ENCODE data around the gene FAM13B.
A peak's percentile ranks its signal among the peaks of the same experiment; 100 is the strongest.

The FAM13B gene

GRCh38 chr5:138024117-138024516, 8.8 kb downstream of the FAM13B start:
- Histone ChIP-seq H3K79me2 (ENCODE audit: insufficient read depth, low read length) (peaks cover 91% of the 10 kb centered on the region), H2AFZ (ENCODE audit: low read depth, low read length) (no peak overlapping the region), H3K9me3 (ENCODE audit: insufficient read depth, low read length, severe bottlenecking) (no peaks in the 10 kb centered on the region), H4K20me1 (ENCODE audit: insufficient read depth, low read length) (peaks cover 81% of the 10 kb centered on the region), H3K4me1 (ENCODE audit: insufficient read depth, low read length) (peaks cover 11% of the 10 kb centered on the region; the same call in 1 of the 2 replicates), H3K4me2 (ENCODE audit: insufficient read depth, low read length) (no peak overlapping the region), H3K9ac (ENCODE audit: low read depth, low read length) (no peak overlapping the region; the same call in 1 of the 2 replicates), H3K36me3 (ENCODE audit: insufficient read depth, low read length) (peaks cover 24% of the 10 kb centered on the region), H3K27me3 (ENCODE audit: insufficient read depth, low read length, poor library complexity) (no peaks in the 10 kb centered on the region), H3K27ac (ENCODE audit: low read length) (peak overlapping the region; percentile 25; the same call in 1 of the 2 replicates), H3K4me3 (ENCODE audit: low read depth in 1 of 2, low read length in 2 of 2) (no peak overlapping the region)
- ATAC-seq (ENCODE audit: insufficient read depth, low read depth) = no peak
- DNase-seq = no peak
- TF ChIP-seq EZH2 (IDR thresholded peaks at IDR 0.05; ENCODE audit: borderline replicate concordance, low read depth, low read length, severe bottlenecking) (no peak), CTCF (IDR thresholded peaks at IDR 0.05; ENCODE audit: borderline replicate concordance, extremely low read depth, low read length, poor library complexity, severe bottlenecking) (no peak)

GRCh38 chr5:138022912-138023311, 10.0 kb downstream of the FAM13B start:
- no peak for ATAC-seq (ENCODE audit: insufficient read depth, low read depth)
- Histone ChIP-seq H4K20me1 (ENCODE audit: insufficient read depth, low read length) (peaks cover 69% of the 10 kb centered on the region), H3K9me3 (ENCODE audit: insufficient read depth, low read length, severe bottlenecking) (no peaks in the 10 kb centered on the region), H3K9ac (ENCODE audit: low read depth, low read length) (no peak overlapping the region), H3K27ac (ENCODE audit: low read length) (no peak overlapping the region), H3K27me3 (ENCODE audit: insufficient read depth, low read length, poor library complexity) (no peaks in the 10 kb centered on the region), H3K4me3 (ENCODE audit: low read depth in 1 of 2, low read length in 2 of 2) (no peak overlapping the region), H3K79me2 (ENCODE audit: insufficient read depth, low read length) (peaks cover 86% of the 10 kb centered on the region), H3K36me3 (ENCODE audit: insufficient read depth, low read length) (peaks cover 36% of the 10 kb centered on the region), H2AFZ (ENCODE audit: low read depth, low read length) (no peak overlapping the region), H3K4me1 (ENCODE audit: insufficient read depth, low read length) (peaks cover 3% of the 10 kb centered on the region; the same call in 1 of the 2 replicates), H3K4me2 (ENCODE audit: insufficient read depth, low read length) (no peak overlapping the region)
- DNase-seq = no peak
- no peak for TF ChIP-seq CTCF (IDR thresholded peaks at IDR 0.05; ENCODE audit: borderline replicate concordance, extremely low read depth, low read length, poor library complexity, severe bottlenecking)
- no peak for TF ChIP-seq EZH2 (IDR thresholded peaks at IDR 0.05; ENCODE audit: borderline replicate concordance, low read depth, low read length, severe bottlenecking)

- Histone ChIP-seq H3K4me3 (ENCODE audit: low read depth in 1 of 2, low read length in 2 of 2) (no peak overlapping the region), H4K20me1 (ENCODE audit: insufficient read depth, low read length) (peaks cover 58% of the 10 kb centered on the region), H3K9me3 (ENCODE audit: insufficient read depth, low read length, severe bottlenecking) (no peaks in the 10 kb centered on the region), H2AFZ (ENCODE audit: low read depth, low read length) (no peak overlapping the region), H3K4me2 (ENCODE audit: insufficient read depth, low read length) (no peak overlapping the region), H3K27ac (ENCODE audit: low read length) (no peak overlapping the region), H3K27me3 (ENCODE audit: insufficient read depth, low read length, poor library complexity) (no peaks in the 10 kb centered on the region), H3K79me2 (ENCODE audit: insufficient read depth, low read length) (peaks cover 85% of the 10 kb centered on the region), H3K36me3 (ENCODE audit: insufficient read depth, low read length) (peaks cover 43% of the 10 kb centered on the region), H3K9ac (ENCODE audit: low read depth, low read length) (no peak overlapping the region), H3K4me1 (ENCODE audit: insufficient read depth, low read length) (peaks cover 3% of the 10 kb centered on the region; the same call in 1 of the 2 replicates)
- no peak for TF ChIP-seq CTCF (IDR thresholded peaks at IDR 0.05; ENCODE audit: borderline replicate concordance, extremely low read depth, low read length, poor library complexity, severe bottlenecking)
- no peak for TF ChIP-seq EZH2 (IDR thresholded peaks at IDR 0.05; ENCODE audit: borderline replicate concordance, low read depth, low read length, severe bottlenecking)
- no peak for DNase-seq
- no peak for ATAC-seq (ENCODE audit: insufficient read depth, low read depth)
Measured at GRCh38 chr5:138021771-138022170, 11.1 kb downstream of the FAM13B start.

GRCh38 chr5:138018849-138019248, 14.0 kb downstream of the FAM13B start:
- Histone ChIP-seq H3K36me3 (ENCODE audit: insufficient read depth, low read length) (peaks cover 67% of the 10 kb centered on the region), H3K4me3 (ENCODE audit: low read depth in 1 of 2, low read length in 2 of 2) (no peak overlapping the region), H3K79me2 (ENCODE audit: insufficient read depth, low read length) (peaks cover 80% of the 10 kb centered on the region), H3K4me1 (ENCODE audit: insufficient read depth, low read length) (no peaks in the 10 kb centered on the region), H3K4me2 (ENCODE audit: insufficient read depth, low read length) (no peak overlapping the region), H3K9me3 (ENCODE audit: insufficient read depth, low read length, severe bottlenecking) (no peaks in the 10 kb centered on the region), H3K27ac (ENCODE audit: low read length) (no peak overlapping the region), H3K27me3 (ENCODE audit: insufficient read depth, low read length, poor library complexity) (no peaks in the 10 kb centered on the region), H4K20me1 (ENCODE audit: insufficient read depth, low read length) (peaks cover 40% of the 10 kb centered on the region), H2AFZ (ENCODE audit: low read depth, low read length) (no peak overlapping the region), H3K9ac (ENCODE audit: low read depth, low read length) (no peak overlapping the region)
- DNase-seq = no peak
- no peak for TF ChIP-seq CTCF (IDR thresholded peaks at IDR 0.05; ENCODE audit: borderline replicate concordance, extremely low read depth, low read length, poor library complexity, severe bottlenecking)
- TF ChIP-seq EZH2 (IDR thresholded peaks at IDR 0.05; ENCODE audit: borderline replicate concordance, low read depth, low read length, severe bottlenecking) = no peak
- no peak for ATAC-seq (ENCODE audit: insufficient read depth, low read depth)

Data from DND-41 (cell line).